Left lobe of liver (tissue), 2 donors: Measurements from ENCODE around the gene KMO. TPM values are rescaled to one million over a fixed set of nuclear protein-coding genes. Genes with fewer than 3 reads are reported as not detected.
A peak's percentile ranks its signal among the peaks of the same experiment; 100 is the strongest.

Experiments
- ATAC-seq: fragments of 200-7000 bp; cut with Tn5 transposase; one replicate; pipeline ENCODE4 v1.9.1; 2020; ENCODE audit warnings: mild to moderate bottlenecking, moderate library complexity
- DNase-seq: peaks from one replicate; pipeline ENCODE4 v3.0.0-alpha.2; 2020; ENCODE audit warnings: low spot score
- total RNA-seq: library from RNA; stranded (reverse); gene quantifications from one replicate; pipeline ENCODE4 v1.2.1, GENCODE V29; 2021
- donor health status: DM: no; HTN: no; CAD: no; lungs with moderate emphysema.
- donor health status: DM: no; HTN: yes; CAD: no.

The KMO gene
- total RNA-seq, 1 donor from 2014 or later = 37.5 TPM

DNA sequence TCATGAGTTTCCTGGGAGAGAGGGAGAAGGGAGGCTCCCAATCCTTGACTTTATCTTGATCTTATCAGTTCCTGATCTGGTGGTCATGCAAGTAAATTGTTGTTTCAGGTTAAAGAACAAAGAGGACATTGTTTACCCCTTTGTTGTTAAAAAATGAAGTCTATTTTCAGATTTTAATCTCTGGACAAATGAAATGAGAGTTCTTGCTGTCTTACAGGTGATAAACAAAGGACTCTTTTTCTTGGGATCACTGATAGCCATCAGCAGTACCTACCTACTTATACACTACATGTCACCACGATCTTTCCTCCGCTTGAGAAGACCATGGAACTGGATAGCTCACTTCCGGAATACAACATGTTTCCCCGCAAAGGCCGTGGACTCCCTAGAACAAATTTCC lies 59.6 kb downstream of the KMO start:
- DNase-seq (no peak), ATAC-seq (no peak)

DNA sequence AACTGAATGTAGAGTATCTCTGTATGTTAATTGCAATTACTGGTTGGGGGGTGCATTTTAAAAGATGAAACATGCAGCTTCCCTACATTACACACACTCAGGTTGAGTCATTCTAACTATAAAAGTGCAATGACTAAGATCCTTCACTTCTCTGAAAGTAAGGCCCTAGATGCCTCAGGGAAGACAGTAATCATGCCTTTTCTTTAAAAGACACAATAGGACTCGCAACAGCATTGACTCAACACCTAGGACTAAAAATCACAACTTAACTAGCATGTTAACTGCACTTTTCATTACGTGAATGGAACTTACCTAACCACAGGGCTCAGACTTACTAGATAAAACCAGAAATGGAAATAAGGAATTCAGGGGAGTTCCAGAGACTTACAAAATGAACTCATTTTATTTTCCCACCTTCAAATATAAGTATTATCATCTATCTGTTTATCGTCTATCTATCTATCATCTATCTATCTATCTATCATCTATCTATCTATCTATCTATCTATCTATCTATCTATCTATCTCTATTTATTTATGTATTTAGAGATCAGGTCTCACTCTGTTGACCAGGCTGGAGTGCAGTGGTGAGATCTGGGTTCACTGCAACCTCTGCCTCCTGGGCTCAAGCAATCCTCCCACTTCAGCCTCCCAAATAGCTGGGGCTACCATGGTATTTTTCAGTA lies 60.2 kb downstream of the KMO start:
- DNase-seq = no peak
- no peak for ATAC-seq

DNA sequence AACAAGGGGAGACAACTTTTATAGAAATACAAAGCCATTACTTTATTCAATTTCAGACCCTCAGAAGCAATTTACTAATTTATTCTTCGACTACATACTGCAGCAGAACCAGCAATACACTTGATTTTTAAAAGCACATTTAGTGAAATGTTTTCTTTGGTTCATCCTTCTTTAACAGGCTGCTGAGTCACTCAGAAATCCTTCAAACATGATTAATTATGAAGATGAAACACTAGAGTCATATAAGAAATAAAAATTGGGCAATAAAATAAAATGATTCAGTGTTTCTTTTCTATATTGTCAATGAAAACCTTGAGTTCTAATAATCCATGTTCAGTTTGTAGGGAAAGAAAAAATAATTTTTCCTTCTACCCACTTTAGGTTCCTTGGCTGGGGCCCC lies 61.0 kb downstream of the KMO start:
- ATAC-seq (no peak), DNase-seq (no peak)

DNA sequence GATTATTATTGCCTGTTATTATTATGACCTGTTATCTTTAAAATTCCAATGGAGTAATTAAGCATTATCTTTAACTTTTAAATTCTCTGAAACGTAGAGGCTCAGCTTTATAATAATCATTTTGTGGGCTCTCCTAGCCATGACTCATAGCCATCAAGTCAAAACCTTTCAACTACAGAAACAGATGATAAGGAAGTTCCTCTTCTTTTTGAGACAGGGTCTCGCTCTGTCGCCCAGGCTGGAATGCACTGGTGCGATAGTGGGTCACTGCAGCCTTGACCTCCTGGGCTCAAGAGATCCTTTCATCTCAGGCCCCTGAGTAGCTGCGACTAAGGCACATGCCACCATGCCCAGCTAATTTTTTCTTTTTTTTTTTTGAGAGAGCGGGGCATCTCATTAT lies 64.5 kb downstream of the KMO start:
- no peak for DNase-seq

DNA sequence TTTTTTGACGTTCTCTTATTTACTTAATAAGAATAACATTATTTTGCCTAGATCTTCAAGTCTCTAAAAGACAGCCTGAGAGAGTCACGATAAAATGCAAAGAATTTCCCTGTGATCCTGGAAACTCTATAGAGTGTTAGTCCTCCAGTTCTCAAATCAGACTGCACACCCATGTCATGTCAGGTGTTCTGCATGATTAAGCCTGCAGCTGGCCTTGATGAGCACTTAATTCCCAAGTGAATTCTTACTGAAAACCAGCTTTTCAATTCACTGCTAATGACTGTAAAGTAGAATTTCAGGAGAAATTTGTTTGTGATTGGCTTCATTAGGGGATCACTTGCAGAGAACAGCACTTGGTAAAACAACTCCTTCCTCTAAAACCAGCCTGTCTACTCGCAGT lies 66.1 kb downstream of the KMO start:
- no peak for ATAC-seq
- DNase-seq = no peak

More for the DNA sequence above, 64.5 kb downstream of the KMO start:
- ATAC-seq = no peak

DNA sequence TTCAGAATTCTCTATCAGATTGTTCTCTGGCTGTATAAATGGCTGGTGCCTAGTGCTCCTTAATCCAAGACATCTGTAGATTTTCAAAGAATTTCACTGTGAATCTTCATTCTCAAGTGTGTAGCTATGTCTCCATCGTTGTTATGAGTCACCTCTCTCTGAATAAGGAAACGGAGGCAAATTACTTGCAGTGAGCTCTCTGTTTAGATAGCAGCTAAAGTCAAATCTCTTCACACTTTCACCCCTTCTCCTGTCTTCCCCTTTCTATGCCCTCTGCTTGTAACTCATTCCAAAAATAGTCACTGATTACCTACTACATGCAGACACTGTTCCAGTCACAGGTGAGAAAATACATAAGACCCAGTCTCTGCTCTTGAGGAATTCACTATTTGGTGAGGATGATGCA lies 68.3 kb downstream of the KMO start:
- DNase-seq (no peak), ATAC-seq (no peak)

DNA sequence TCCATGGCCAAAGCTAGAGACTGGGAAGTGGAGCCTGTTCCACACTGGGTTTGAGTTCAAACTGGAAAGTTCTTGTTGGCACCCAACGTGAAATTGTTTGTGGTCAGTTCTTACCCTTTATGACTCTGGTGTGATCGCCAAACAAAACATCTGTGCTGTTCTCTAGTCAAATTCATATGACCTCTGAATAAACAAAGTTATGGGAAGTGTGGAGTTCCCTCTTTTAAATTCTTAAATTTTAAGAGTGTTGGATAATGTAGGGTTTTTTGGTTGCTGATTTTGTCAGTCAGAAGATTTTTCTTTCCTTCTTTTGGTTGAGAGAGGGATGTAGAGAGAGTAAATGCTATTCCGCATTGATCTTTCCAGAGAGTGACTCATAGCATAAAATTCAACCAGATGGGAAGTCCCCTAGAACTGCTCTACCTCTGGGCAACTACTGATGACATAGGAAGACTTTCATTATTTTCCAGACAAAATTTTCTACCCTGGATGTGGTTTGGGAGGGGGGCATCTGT lies 71.6 kb downstream of the KMO start:
- DNase-seq (no peak), ATAC-seq (no peak)

DNA sequence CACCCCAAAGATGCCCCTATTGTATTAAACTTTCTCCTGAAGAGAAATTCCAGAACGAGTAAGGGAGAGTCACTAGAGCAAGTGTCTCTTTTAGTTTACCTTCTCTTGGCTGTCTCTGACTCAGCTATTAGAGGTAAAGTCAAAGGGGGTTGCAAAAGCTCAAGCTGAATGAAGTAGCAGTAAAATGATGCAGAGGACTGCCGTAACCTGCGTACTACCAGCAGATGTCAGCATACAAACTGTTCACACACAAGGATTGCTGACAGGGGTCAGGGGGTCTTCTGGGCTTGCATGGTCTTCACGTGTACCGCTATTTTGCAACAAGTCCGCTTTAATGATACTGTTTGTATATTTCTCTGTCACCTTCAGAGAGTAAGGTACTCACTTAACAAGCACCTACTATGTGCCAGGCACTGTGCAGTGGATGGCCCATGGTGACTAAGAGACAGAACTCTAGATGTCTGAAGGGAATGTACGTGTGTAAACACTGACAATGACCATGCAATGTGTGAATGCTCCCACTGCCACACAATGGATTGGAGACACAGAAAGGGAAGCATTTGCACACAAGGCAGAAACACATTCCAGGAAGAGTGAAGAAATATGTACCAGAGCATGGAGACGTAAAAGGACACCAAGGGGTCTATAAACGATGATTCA lies 73.1 kb downstream of the KMO start:
- no peak for DNase-seq
- peak; percentile 16 for ATAC-seq

DNA sequence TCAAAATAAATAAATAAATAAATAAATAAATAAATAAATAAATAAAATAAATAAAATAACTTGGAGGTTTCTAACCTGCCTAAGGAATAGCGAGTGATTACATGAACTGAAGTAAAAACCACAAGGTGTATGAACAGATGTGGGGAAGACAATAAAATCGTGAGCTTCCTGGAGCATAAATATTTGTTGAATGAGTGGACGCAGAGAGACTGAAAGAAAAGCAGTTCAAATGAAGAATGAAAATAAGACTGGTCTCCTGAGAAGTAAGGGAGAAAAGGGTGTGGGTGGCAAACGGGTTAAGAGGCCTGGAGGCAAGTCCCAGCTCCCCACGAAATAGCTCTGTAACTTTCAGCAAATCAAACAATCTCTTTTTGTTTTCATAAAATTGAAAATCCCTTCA lies 74.4 kb downstream of the KMO start:
- ATAC-seq (no peak), DNase-seq (no peak)

DNA sequence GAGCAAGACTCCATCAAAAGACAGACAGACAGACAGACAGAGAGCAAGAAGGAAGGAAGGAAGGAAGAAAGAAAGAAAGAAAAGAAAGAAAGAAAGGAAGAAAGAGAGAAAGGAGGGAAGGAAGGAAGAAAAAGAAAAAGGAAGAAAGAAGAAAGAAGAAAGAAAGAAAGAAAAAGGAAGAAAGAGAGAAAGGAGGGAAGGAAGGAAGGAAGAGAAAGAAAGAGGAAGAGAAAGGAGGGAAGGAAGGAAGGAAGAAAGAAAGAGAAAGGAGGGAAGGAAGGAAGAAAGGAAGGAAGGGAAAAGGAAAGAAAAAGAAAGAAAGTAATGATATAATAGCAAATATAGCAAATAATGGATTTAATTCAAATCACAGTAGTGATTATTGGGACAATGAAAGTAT lies 75.3 kb downstream of the KMO start:
- DNase-seq (no peak), ATAC-seq (no peak)

DNA sequence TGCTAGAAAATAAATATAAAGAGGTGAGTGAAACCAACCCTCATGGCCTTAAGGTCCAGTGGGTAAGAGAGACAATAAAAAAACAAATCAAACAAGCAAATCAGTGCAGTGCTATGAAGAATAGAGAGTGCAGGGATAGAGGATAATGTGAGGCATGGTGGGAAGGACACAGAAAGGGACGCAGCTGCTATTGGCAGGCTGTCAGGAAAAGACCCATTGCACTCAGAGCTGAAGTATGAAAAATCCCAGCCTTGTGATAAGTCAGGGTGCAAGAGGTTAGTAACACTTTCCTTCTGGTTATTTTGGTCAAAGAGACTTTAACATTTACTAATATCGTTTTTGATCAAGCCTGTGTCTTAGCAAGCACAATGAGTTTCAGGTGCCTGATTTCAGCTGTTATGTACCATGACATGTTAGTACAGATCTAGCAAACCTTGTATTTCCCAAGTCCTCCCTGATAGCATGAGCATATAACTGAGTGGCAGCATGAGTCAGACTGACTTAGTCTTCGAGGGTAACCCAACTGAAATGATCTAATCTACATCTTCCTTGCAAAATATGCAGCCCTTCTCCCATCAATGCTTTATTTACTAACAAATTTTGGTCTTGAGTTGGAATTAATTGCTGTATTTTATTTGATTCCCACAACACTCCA lies 76.3 kb downstream of the KMO start:
- ATAC-seq = no peak
- no peak for DNase-seq

DNA sequence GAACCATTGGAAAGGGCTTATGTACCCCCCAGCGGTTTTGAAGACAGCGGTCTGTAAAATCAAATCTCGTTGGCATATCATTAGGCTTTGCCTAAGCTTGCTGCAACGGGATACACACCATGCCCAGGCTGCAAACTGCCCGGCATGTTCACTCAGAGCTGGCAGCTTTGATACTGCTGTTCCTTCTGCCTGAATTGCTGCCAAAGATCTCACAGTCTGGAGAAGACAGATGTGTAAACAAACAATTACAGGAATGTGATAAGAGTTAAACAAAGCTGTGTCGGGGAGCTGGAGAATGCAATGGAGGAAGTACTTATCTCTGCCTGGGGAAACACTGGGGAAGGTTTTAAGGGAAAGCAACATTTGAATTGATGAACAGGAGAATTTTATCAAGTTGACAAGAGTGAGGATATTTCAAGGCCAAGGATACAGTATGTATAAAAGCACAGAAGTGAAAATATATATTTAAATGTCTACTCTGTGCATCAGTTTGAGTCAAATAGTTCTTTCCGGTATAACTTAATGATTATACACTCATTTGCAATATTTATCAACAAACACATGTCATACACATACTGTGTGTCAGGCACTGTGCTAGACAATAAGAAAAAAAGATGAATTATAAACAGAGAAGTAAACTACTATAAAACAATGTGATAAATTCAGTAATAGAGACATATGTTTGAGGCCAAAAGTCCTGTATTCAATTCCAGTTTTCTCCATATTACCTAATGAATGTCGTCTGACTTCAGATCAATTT lies 78.1 kb downstream of the KMO start:
- DNase-seq (peak; percentile 80), ATAC-seq (peak; percentile 88)

DNA sequence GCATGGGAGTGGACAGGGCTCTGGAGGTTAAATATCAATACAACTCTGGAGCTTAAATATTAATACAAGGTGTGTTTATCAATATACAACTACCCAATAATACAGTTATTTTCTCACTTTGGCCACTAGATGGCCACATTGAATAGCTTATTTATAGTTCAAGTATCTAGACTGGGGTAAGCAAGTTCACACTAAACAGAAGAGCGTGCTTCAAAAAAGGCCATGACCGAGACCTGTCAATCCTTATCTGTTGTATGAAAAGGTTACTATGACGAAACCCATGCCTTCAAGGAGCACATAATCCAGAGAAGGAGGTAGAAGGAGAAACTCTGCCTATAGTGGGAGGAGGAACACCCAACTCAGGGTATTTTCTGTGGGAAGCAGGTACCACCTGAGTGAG lies 78.9 kb downstream of the KMO start:
- peak; percentile 67 for ATAC-seq

DNA sequence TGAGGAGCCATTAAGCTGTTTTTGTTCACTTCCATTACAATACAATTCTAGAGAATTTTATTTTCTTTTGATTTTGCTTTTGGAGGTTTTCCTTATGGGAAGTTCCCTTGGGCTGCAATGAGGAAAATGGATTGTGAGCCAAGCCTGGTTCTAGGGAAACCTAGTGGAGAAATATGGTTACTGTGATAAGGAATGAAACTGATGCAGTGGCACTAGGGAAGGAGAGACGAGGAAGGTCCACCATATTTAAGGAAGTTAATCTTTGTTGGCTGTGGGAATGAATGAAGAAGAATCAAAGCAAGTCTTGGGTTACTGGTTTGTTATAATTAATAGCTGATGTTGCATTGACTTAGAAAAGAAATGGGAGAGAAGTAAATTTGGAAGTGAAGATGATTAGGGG lies 79.6 kb downstream of the KMO start:
- ATAC-seq (no peak), DNase-seq (no peak)

More for the DNA sequence above, 78.9 kb downstream of the KMO start:
- no peak for DNase-seq

DNA sequence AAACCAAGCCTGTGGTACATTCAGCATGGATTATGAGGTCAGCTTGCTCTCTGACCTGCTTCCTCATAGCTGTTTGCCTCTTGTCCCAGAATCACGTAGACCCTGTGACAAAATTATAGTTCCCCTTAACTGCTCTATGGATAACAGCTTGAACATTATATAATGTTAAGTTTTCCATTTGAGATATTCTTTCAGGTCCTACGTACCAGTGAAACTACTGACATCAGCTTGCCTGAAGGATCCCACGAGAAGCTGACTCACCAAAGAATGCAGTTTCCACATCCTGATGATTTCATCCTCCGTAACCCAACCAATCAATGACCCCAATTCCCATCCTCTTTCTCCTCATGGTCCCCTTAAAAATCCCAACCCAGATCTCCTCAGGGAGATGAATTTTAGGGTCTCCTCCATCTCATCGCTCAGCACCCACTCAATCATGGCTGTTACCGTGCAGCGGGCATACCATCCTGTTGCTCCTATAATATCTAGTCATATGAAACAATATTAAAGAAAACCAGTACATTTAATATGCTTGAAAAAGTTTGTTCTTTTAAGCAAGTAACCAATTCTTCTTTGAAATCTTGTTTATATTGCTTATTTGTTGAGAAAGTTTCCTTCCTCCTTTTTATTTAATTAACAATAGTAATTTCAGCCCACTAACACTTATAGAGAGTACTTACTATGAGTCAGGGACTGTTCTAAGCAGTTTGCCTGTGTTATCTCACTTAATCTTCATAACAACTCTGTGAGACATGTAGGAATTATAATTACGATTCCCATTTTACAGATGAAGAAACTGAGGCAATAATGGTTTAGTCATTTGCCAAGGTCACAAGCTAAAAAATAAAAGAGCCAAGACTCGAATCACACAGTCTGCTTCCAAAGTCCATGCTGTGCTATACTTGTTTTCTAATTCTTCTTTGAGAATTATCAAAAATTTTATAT lies 80.6 kb downstream of the KMO start:
- DNase-seq (no peak), ATAC-seq (no peak)

DNA sequence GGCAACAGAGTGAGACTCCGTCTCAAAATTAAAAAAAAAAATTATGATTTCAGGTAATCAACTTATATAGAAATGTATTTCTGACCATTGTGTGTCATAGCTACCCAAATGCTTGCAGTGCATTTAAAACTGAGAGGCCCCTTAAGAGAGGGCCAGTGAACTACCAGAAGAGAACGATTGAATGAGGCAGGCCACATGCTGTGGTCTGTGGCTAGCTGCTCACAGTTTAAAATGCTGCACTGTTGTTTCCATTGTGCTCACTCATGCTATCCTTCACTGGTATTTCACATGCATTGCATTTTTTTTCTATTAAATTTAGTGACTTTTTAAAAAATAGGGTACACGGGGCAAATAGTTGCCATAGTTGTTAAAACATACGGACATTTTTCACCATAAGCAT lies 82.0 kb downstream of the KMO start:
- no peak for DNase-seq
- no peak for ATAC-seq

DNA sequence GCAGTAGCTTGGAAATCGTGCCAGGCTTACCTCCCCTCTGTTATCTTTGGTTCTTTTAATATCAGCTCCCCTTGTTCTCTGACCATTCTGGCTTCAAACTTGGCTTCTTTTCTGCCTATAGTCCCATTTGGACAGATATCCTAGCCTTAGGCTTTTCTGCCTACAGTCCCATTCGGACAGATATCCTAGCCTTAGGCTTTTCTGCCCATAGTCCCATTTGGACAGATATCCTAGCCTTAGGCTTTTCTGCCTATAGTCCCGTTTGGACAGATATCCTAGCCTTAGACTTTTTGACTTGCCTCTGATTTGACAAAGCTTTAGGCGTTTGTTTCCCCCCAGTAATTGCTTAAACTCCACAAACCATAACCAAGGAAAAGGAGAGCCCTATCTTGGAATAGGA lies 82.4 kb downstream of the KMO start:
- ATAC-seq (no peak), DNase-seq (no peak)

DNA sequence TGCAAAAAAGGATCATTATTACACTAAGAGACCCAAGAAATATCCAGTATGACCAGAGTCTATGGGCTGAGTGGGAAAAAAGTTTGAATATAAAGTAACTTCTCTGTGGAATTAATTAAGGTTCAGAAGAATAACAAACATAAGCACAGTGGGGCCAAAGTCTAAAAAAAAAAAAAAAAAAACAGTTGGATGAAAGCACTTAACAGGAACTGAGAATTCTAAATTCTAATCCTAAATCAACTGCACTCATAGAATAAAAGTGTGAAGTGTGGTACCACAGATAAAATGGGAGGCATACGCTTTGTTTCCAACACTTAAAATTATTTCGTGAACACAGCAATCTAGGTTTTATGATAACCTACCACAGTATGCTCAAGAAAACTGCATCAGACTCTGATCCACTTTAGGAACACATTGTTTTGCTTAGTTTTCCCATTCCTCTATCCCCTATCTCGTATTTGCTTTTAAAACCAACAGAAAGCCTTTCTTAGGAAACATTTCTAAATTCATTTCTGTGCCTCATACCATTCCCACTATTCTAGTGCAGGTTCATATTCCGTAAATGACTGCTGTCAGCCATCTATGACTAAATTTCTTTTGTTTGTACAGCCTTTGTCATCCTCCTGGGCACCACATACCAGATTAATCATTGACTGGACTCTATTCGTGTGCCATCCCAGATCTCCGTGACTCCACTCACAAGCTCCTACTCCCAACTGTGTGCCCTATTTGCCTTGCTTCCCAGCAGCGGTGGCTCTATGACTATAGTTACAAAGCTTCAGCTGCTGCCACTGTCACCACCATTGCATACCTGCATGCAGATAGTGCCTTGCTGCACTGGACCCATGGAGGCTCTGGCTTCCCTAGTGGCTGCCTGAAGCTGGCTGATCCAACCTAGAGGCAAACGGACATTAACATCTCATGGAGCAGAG lies 83.1 kb downstream of the KMO start:
- peak; percentile 83 for DNase-seq
- peak; percentile 94 for ATAC-seq

DNA sequence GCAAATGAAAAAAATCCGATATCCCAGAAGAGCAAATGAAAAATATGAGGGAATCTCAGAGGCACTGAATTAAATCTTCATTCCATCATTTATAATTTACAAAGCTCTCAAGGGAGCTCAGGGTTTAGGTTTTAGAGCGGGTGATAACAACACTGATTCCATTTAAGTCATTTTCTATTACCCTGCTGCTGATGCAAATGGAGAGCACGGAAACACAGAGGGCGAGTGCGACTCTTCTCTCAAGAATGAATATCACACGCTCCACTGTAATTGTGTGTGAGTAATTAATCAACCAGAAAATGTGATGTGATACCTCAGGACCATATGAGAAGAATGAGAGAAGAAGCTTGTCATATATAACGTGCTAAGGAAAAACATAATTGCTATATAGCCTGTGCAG lies 85.2 kb downstream of the KMO start:
- DNase-seq (no peak), ATAC-seq (no peak)
